Daoy (cell line): ENCODE measurements around the gene DLK2. TPM values are rescaled to one million over a fixed set of nuclear protein-coding genes. Genes with fewer than 3 reads are reported as not detected.
A peak's percentile ranks its signal among the peaks of the same experiment; 100 is the strongest.
"Not testable (repeated sequence)": the region's sequence is repeated elsewhere in the genome, so short reads cannot be mapped to it uniquely, and the experiment has no call there.

Experiments used
- DNase-seq: peaks from one replicate; pipeline ENCODE4 v3.0.0-alpha.2; 2015; ENCODE audit warnings: low read depth
- total RNA-seq: library from RNA; depleted of rRNA; stranded (reverse); fragments of >200 nt; shearing (Covaris generic); gene quantifications from 2 replicates; pipeline ENCODE4 v1.2.3, GENCODE V29; 2014; rRNA removed

DLK2 gene, protein sequence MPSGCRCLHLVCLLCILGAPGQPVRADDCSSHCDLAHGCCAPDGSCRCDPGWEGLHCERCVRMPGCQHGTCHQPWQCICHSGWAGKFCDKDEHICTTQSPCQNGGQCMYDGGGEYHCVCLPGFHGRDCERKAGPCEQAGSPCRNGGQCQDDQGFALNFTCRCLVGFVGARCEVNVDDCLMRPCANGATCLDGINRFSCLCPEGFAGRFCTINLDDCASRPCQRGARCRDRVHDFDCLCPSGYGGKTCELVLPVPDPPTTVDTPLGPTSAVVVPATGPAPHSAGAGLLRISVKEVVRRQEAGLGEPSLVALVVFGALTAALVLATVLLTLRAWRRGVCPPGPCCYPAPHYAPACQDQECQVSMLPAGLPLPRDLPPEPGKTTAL
- 1.4 and 2.4 TPM in 2 replicates for total RNA-seq

- peak; percentile 46 for DNase-seq
Observed at GRCh38 chr6:43455531-43456428, at the start of gene DLK2. DLK2 (minus strand) TSS chr6:43455548; CDS start chr6:43454825, 723 bp downstream.

DNA sequence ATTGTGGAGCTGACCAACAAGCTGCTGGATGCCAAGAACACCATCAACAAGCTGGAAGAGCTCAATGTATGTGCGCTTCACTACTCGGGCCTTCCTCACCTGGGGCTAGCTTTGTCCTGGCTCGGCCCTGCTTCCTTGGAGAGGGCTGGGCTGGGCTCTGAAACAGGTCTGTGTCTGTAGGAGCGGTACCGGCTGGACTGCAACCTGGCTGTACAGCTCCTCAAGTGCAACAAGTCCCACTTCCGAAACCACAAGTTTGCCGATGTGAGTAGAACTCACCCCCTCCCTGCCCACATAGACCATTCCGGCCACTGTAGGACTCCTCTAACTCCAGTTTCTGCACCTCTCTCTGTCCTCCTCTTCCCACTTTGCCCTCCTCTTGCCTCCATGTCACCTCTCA lies 48.1 kb upstream of the DLK2 start:
- DNase-seq, result no peak

DNA sequence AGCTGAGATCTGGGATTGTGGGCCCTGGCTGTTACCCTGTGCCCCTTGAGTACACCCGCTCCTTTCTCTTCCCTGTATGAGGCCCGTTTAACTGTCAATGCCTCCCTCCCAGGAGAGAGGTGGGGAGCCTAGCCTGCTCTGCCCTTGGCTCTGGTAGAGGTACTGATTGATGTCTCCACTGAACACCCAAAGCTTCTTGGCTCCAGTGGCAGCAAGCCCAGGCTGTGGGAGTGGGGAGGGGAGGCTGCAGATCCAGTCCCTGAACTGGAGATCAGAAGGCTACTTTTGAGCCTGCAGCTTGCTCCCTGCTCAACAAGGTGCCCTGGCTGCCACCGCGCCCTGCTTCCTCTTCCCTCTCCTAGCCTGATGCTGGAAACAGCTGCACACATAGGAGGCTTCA lies 47.3 kb upstream of the DLK2 start:
- no peak for DNase-seq

GRCh38 chr6:43500921-43501320 lies 45.6 kb upstream of the DLK2 start:
- DNase-seq, result no peak

DNA sequence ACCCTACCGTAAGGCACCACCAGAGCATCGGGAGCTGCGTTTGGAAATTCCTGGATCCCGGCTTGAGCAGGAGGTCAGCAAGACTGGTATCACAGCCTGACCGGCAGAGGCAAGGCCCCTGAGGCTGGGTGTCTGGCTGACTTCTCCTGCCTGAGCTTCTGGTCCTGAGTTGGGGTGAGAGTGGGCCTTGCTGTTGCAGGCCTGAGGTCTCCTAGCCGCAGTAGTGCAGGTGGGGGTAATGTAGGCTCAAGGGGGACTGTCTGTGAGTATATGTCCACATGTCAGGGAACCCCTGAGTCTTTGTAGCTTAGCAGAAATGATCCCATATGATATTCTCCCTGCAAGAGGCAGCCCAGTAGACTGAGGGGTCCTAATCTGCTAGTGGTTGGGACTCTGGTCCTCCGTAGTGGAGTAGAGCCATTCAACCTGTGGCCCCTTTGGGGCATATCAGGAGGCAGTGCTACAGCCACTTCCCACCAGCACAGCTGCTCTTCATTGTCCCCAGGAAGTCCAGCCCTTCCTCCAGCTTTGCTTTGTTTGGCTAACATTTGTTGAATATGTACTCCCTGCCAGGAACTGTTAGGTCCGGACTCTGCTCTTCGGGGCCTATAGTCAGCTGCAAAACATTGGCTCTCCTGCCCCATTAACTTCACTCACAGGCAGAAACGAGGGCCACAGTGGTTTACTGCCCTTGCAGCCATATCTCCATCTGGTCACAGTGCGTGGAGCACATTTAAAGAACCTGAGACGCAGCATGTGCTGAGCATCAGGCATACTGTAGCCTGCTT lies 43.9 kb upstream of the DLK2 start:
- DNase-seq, result no peak

GRCh38 chr6:43498291-43498690 lies 42.9 kb upstream of the DLK2 start:
- DNase-seq, result not testable (repeated sequence)

DNA sequence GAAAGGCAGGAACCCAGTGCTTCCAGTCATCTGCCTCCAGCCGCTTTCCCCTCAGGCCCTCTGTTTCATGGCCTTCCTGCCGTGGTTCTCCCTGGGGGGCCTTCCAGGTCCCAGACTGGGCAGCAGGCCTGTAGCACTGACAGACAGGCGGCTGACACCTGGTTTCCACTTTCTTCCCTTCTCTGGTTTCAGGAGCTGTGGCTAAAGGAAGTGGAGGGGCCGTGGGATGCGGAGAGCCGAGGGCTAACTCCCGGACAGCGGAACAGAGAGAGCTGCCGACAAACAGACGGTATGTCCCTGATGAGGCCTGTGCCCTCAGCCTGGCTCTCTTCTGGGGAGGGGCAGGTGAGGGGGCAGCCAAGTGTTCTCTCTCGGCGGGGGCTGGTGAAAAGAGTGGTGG lies 42.3 kb upstream of the DLK2 start:
- no peak for DNase-seq

GRCh38 chr6:43497129-43497396 lies 41.7 kb upstream of the DLK2 start:
- DNase-seq, result no peak

- DNase-seq, result peak; percentile 72
Observed at GRCh38 chr6:43496370-43497128, 41.2 kb upstream of the DLK2 start.

- no peak for DNase-seq
Observed at GRCh38 chr6:43495409-43495941, 40.1 kb upstream of the DLK2 start.

DNA sequence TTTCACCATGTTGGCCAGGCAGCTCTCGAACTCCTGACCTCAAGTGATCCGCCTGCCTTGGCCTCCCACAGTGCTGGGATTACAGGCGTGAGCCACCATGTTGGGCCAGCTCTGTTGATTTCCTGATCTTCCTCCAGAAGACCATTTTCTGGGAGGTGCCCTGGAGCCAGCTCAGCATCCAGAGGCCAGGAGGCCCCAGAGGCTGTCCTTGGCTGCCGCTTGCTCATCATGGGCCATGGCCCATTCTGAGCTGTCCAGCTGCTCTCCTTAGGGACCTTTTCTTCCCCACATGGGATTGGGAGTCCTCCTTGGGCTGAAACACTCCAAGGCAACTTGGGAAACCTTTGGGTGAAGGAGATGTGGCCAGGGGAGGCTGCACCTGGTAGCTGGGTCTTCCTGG lies 39.4 kb upstream of the DLK2 start:
- DNase-seq, result no peak

DNA sequence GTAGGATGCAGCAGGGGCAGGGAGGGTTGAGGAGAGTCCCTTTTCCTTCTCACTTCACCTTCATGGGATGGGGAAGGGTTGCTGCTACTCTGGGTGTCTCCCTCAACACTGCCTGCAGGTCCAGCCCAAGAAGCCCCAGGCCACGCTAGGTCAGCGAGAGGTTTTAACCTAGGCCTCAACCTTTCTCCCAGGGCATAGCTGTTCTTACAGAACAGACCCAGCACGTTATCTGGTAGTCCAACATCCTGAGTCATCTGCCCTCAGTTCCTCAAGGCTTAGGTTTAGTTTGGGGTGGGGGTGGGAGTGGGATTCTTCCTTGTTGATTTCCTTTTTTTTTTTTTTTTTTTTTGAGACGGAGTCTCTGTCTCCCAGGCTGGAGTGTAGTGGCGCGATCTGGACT lies 39.0 kb upstream of the DLK2 start:
- no peak for DNase-seq

DNA sequence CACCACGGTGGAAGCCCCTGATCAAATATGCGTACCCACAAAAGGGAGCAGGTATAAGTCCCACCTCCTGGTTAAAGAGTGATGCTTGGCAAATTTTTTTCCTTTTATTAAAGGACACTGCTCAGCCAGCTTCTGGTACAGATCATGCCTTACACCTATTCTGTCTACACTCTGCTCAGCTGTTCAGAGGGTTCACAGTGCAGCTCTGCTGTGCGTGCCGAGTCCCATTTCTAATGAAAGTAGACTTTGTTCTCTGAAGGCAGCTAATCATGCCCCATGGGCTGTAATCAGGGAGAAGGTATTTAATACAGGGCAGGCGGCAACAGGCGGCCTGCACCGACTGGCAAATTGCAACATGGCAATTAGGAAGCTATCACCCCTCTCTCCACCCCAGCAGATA lies 38.5 kb upstream of the DLK2 start:
- DNase-seq, result no peak

DNA sequence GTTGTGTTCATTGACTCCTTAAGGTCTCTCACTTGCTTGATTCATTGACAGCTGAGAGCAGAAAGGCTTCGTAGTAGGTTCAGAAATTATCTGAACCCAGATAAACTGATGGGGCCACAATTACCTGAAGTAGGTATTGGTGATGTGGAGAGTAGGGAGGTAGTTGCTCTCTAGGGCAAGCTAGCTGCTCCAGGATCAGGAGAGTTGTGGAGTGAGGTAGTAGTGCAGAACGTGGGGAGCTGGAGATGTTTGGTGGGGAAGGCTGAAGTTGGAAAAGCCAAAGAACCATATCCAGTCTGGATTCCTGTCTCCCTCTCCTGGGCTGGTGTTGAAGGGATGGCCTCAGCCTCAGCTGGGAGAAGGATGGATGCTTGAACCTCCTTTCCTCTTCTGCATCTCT lies 37.9 kb upstream of the DLK2 start:
- no peak for DNase-seq

DNA sequence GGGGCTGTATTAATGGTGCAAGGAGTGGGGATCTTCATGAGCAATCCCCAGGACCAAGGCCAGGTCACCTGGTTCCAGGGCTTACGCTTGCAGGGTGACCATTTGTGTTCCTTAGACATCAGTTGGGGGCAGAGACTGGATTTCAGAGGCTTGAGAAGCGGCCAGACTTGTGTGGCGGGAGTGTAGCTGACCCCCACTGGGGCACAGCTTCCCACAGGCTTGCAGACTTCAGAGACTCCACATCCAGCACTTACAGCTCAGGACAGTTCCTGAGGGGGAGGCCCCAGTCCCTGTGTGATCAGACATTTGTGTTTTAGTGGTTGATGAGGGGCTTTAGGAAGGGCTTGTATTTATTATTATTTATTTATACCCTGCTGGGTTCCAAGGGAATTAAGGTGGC lies 37.3 kb upstream of the DLK2 start:
- DNase-seq, result no peak

GRCh38 chr6:43491750-43492661 lies 36.7 kb upstream of the DLK2 start:
- peak; percentile 79 for DNase-seq

GRCh38 chr6:43490523-43490939 lies 35.2 kb upstream of the DLK2 start:
- no peak for DNase-seq

DNA sequence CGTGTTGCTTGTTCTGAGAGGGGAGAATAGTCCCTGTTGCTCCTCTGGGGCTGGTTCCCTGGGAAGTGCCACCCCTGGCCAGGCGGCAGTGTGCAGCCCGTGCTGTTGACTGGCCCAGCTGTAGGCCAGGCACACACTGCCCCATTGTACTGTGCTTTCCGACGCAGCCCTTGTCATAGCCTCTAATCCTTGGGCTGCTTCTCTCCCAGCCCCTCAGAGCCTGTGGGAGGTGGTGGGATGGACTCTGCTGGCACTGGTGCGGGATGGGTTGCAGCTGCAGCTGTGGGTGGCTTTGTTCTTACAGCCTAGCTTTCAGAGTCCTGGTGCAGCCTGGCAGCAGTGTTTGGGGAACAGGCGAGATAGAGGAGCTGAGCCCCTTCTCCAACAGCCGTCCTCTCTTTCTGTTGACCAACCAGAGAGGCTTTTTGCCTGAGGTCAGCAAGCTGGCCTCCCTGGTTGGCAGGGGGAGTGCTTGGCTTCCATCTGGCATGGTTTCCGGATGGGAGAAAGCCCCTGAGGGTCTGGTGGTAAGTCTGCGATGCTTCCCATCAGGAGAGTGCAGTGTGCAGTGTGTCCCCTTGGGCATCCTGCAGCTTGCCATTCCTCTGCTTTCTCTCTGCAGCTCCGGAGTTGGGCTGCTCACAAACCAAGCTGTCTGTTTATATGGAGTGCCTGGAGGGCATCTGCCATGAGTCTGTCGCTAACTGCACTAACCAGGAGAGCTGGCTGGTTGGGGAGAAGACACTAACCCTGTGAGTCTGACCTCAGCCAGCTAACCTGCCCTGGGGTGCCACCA lies 34.1 kb upstream of the DLK2 start:
- DNase-seq, result no peak

DNA sequence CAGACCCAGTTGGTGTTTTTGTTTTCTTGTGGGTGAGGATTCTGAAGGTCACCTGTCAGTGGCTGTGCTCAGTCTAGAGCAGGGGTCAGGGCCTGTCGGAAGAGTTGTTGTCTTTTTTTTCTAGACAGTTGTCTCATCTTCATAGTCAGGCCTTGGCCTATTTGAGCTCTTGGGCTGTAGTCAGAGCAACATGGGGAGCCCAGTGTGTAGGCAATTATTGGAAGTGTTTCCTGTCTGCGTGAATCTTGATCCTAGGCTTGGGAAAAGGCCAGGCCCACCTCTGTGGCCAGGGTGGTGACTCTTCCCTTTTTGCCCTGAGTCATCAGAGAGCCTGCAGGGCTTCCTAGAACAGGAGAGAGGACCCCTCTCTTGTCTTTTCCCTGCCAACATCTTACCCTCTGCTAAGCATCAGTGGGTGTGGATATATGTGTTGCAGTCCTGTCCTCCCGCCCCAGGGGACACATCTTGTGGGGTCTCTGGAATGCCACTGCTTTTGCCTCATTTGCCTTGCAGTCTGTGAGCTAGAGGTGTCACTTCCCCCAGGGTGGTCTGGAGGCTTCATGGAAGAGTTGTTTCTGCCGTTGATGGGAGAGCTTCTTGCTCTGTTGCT lies 33.4 kb upstream of the DLK2 start:
- DNase-seq, result peak; percentile 48
